Tibial nerve (tissue), 3 donors: ENCODE results near the gene PKHD1.
A peak's percentile ranks its signal among the peaks of the same experiment; 100 is the strongest.

Source experiments
- CTCF ChIP-seq, 5 experiments: fragments of 200-600 bp in 3 of 5; fragments of 450-650 bp in 2 of 5; sonication (generic) in 3 of 5; IDR thresholded peaks; one replicate each; pipeline ENCODE4 v1.5.1; 2016 to 2019; ENCODE audit warnings: antibody characterized with exemption in 5 of 5, mild to moderate bottlenecking in 3 of 5, moderate library complexity in 2 of 5
- POLR2A ChIP-seq, 2 donors: fragments of 450-650 bp; IDR thresholded peaks; one replicate each; pipeline ENCODE4 v1.6.1; 2017; ENCODE audit warnings: antibody characterized with exemption in 2 of 2, mild to moderate bottlenecking in 2 of 2, moderate library complexity in 2 of 2

GRCh38 chr6:51844336-51844735 is 243.1 kb downstream of the PKHD1 start:
- TF ChIP-seq CTCF (IDR thresholded peaks at IDR 0.05) (peak in 2 of 5 experiments; percentile 5 to 27), POLR2A (IDR thresholded peaks at IDR 0.05) (no peak)
